GM18909 (cell line): ENCODE data around the gene RAB5B.
A peak's percentile ranks its signal among the peaks of the same experiment; 100 is the strongest.

Experiments used
- ATAC-seq: cut with Tn5 transposase; IDR thresholded peaks from one replicate; pipeline ENCODE4 v1.9.1; 2021; ENCODE audit warnings: mild to moderate bottlenecking; ENCODE audit not compliant: unreplicated experiment, poor library complexity

Gene RAB5B

GRCh38 chr12:55940065-55940732 lies 33.7 kb upstream of the RAB5B start:
- ATAC-seq = peak; percentile 95

GRCh38 chr12:55942055-55942454 lies 31.8 kb upstream of the RAB5B start:
- no peak for ATAC-seq

GRCh38 chr12:55942577-55943136 lies 31.2 kb upstream of the RAB5B start:
- ATAC-seq = no peak

- ATAC-seq = no peak
Measured at GRCh38 chr12:55946553-55946952, 27.3 kb upstream of the RAB5B start.

- ATAC-seq = no peak
Measured at GRCh38 chr12:55955344-55955743, 18.5 kb upstream of the RAB5B start.

- no peak for ATAC-seq
Measured at GRCh38 chr12:55955800-55956508, 17.9 kb upstream of the RAB5B start.

GRCh38 chr12:55957106-55957859 lies 16.6 kb upstream of the RAB5B start:
- ATAC-seq = no peak

GRCh38 chr12:55963760-55964159 lies 10.1 kb upstream of the RAB5B start:
- no peak for ATAC-seq

- no peak for ATAC-seq
Measured at GRCh38 chr12:55965240-55965639, 8.6 kb upstream of the RAB5B start.

- no peak for ATAC-seq
Measured at GRCh38 chr12:55965941-55966407, 7.9 kb upstream of the RAB5B start, which contains the start of gene PMEL. PMEL (minus strand) TSS chr12:55966042; CDS start chr12:55966011, 31 bp downstream.

- ATAC-seq = peak; percentile 97
Measured at GRCh38 chr12:55966408-55967281, 7.2 kb upstream of the RAB5B start, which contains the start of gene CDK2. CDK2 (plus strand) TSS chr12:55966830; CDS start chr12:55967009, 179 bp downstream.

GRCh38 chr12:55969356-55969755 lies 4.5 kb upstream of the RAB5B start:
- ATAC-seq = no peak

- no peak for ATAC-seq
Measured at GRCh38 chr12:55970775-55971174, 3.1 kb upstream of the RAB5B start.

- no peak for ATAC-seq
Measured at GRCh38 chr12:55972042-55972441, 1.8 kb upstream of the RAB5B start.

- no peak for ATAC-seq
Measured at GRCh38 chr12:55972456-55972855, 1.4 kb upstream of the RAB5B start.

GRCh38 chr12:55972911-55973598 lies 823 bp upstream of the RAB5B start:
- ATAC-seq = no peak

- peak; percentile 15 for ATAC-seq
Measured at GRCh38 chr12:55974308-55974730, 441 bp downstream of the RAB5B start.

- no peak for ATAC-seq
Measured at GRCh38 chr12:55978393-55978792, 4.5 kb downstream of the RAB5B start.

GRCh38 chr12:55979069-55979468 lies 5.2 kb downstream of the RAB5B start:
- ATAC-seq = no peak
